Fibroblast of the conjunctiva (primary cell): ENCODE results near the gene APLF.
"Not testable (repeated sequence)": the region's sequence is repeated elsewhere in the genome, so short reads cannot be mapped to it uniquely, and the experiment has no call there.

ENCODE experiments used
- DNase-seq: peaks from one replicate; pipeline ENCODE4 v3.0.0-alpha.2; 2010; ENCODE audit warnings: low read depth

The APLF gene

DNA sequence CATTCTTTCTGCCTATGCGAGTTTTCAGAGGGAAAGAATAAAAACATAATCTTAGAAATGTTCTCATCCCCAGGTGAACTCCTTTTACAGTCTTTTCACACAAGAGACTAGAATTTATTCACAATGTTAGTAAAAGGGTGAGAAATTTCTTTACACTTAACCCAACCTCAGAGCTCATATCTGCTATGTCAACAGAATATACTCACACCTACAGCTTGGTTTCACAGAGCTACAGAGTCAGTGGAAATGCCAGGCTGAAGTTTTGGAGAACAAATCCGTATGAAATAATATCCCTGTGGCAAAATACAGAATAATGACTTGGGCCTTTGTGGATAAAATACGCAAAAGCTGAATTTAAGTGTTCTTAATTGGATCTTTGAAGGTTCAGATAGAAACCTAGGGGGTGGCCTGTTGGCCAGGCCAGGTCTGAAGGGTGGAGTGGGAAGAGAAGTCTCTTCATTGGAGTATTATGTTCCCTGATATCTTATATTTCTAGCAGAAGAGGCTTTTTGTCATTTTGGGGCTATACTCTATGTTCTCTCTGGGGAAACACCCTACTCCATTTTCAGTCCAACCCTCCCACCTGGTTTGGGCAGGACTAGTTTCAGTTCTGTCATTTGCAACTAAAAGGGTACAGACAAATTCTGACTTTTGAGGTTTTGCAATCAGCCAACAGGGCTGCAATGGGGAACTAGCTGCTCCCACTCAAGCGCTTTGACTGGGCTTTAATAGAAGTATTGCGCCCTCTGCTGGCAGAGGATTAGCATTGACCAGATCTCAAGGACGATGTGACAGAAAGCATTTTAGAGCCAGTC, 26.0 kb upstream of the APLF start:
- peak; percentile 78 for DNase-seq

DNA sequence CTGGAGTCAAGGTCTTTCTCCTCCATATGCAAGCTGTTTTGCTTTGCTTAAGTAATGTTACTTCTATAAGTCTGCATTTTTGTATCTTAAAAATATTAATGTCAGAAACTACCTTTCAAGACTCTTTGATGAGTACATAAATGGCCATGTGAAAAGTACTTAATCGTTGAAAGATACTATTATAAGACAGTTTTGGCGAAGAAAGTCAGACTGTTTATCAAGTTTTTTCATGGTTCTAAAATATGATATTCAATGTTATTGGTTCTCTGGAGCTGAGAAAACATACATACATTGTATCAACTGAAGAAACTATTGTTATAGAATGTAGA, 25.4 kb upstream of the APLF start:
- DNase-seq = no peak

DNA sequence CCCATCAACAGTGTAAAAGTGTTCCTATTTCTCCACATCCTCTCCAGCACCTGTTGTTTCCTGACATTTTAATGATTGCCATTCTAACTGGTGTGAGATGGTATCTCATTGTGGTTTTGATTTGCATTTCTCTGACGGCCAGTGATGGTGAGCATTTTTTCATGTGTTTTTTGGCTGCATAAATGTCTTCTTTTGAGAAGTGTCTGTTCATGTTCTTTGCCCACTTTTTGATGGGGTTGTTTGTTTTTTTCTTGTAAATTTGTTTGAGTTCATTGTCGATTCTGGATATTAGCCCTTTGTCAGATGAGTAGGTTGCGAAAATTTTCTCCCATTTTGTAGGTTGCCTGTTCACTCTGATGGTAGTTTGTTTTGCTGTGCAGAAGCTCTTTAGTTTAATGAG, 21.0 kb upstream of the APLF start:
- DNase-seq = not testable (repeated sequence)

DNA sequence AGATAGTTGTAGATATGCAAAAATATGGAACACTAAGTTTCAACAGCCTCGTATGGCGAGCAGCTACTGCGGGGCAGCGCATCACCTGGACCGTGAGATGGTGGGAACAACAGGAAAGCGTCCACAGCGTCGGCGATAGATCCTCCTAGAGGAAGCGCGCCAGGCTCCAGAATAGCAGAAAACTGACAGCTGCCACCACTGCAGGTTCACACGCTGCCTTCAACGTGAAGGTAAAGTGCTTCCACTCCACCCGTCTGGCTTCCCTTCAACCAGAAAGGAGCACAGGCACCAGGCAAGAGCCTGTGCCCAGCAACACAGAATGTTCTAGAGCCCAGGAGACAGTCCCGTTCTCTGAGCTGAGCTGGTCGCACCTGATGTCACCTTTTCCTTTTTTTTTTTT, 20.3 kb upstream of the APLF start:
- DNase-seq = no peak

DNA sequence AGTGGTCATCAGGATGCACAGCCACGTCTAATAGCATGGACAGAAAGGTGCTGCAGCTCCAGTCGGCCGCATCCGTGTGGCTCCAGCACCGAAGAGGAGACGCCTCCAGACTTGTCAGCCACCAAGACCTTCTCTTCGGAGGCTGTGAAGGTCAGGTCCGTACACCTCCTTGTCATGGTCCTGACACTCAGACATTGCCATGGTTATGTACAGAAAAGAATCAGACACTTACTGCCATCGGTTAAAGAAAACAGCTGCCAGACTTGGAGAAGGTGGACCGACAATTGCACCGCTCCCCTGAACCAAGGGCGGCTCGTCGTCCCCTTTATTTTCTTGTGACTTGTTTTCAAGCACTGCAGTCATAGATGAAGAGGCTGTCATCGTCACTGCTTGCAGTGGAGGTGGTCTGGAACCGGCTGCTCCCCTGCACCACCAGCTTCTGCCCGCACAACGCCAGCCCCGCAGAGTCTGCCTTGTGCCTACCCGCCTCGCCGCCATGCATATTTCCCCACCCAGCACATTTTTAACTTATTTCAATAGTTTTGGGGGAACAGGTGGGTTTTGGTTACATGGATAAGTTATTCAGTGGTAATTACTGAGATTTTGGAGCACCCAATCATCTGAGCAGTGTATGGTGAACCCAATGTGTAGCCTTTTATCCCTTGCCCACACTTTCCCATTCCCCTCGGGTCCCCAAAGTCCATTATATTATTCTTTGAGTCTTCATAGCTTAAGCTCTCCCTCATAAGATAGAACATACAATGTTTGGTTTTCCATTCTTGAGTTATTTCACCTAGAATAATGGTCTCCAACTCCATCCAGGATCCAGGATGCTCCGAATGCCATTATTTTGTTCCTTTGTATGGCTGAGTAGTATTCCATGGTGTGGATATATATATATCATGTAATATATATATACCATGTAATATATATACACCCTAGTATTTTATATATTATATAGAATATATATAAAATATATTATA, 18.4 kb upstream of the APLF start:
- no peak for DNase-seq

DNA sequence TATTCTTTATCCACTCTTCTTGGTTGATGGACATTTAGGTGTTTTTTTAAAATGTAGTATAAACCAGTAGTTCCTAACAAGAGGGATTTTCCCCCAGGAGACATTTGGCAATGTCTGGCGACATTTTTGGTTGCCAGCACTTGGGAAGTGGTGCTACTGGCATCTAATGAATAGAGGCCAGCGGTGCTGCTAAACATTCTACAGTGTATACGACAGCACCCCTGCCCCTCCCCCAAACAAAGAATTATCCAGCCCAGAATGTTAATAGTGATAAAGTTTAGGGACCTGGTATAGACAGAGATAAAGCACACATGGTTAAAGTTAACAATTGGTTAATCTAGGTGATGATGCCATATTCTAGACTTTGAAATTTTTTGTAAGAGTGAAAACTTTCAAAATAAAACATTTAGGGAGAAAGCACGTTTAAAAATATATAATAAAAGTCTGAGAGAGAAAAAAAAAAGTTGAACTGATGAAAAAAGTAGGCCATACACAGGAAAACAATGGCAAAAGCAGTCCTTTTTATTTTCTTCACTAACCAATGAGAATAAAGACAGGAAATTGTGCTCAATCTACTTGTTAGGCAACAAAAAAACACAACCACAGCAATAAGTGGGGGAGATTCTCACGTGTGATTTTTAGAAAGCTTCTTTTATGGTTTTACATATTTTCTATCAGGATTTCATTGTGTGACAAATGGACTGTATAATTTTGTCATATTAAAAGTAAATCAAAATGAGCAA, 15.1 kb upstream of the APLF start:
- DNase-seq = no peak

DNA sequence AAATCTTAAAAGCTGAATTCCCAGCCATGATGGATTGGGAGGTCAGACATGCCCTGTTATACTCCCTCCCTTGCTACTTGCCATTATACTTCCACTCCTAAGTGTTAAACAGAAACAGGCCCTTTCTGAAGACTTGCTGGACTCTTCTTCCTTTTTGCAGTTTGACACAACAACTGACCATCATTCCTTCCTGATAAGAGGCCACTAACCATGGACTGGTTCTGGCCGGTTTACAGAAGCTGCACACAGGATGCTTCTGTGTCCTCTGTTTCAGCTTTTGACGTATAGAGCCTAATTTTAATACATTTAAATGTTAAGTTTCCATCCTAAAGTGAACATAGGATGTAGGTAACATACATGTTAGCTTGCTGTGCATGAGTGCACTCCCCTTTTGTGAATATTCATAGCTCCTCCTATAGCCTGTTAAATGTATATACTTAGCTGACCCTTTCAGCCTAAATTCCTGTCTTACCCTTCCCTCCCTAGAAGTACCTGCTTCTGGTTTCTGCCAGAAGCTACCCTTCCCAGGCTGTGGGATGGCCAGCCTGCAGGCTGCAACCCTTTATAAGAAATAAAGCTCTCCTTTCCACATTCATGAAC, 13.5 kb upstream of the APLF start:
- DNase-seq = no peak

DNA sequence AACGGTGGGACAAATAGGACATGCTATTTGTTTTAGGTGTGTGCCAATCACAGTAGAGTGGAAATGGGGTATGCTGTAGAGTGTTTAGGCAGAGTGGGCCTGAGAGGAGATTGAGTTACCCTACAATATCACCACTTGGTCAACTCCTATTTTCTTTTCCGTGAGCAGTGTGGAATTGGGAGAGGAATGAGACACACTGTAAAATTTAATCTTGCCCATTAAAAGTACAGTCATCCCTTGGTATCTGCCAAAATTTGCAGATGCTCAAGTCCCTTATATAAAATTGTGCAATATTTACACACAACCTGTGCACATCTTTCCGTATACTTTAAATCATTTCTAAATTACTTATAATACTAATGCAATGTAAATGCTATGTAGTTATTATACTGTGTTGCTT, 12.7 kb upstream of the APLF start:
- no peak for DNase-seq

DNA sequence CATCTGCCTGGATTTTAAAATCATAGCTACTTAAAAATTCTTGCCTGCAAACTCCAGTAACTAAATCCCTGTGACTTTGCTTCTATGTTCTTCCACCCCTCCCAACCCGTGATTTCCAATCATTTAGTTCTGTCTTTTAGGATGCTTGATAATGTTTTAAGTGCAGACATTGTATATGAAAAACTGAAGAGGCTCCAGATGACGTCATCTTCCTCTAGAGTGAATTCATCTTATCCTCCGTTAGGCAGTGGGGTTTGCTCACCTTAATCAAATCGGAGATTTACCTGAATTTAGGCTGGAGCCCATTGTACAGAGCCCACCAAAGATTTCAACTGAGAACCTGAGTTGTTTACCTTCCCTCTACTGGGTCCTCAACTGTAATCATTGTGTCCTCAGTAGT, 11.2 kb upstream of the APLF start:
- no peak for DNase-seq

DNA sequence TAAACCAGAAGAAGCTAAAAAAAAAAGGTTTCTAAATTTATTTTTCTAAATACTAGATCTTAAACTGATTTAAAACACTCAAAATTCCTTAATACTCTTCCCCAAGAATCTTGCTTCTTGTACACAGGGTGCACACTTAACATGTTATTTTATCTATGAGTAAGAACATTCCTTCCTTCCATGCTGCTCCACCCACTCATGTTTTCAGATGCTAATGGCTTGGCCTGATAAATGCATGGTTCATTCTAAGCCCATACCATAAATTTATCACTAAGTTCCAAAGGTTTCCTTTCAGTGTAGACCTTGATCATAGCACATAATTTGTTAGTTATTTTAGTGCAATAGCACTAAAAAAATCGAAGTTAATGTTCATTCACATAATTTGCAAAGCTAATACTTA, 8.4 kb upstream of the APLF start:
- DNase-seq = no peak

DNA sequence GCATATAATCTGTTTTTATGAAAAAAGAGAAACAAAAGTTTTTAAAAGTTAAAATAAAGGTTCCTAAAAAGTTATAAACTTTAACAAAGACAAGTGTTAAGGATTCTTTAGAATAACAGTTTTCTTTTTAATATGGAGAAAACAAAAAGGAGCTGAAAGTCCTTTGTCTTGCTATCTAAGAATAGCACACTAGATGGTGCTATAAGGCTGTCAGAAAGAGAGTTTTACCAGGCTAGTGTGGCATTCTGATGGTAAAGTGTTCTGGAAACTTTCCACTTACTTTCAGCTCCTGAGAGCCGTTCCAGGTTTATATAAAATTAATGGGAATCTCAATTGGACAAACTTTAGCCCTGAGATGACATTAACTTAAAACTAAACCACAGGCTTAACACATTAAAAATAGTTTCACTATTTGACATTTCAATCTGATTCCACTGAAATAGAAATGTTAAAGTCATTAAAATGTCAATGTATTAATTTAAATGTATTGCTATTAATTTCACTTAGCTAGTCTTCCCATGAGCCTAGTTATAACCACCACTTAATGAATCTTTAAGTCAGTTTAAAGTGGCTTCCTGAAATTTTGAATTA, 4.0 kb upstream of the APLF start:
- peak; percentile 38 for DNase-seq

DNA sequence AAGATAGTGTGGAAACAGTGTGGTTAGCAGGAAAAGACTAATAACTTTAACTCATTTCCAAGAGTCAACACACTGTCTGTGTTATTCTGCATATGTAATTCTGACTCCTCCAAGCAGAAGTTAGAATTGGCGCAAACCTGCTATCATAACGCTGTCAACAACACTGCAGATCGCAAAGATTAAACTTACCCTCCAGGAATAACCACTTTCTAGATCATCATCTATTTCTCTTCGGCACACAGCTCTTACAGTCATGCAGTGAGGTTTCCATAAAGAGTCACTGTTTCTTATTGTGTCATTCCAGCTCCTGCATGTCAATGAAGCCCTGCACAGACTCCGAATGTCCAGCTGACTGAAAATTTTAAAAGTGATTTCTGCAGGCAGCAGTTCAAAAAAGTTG, 2.7 kb upstream of the APLF start:
- no peak for DNase-seq

DNA sequence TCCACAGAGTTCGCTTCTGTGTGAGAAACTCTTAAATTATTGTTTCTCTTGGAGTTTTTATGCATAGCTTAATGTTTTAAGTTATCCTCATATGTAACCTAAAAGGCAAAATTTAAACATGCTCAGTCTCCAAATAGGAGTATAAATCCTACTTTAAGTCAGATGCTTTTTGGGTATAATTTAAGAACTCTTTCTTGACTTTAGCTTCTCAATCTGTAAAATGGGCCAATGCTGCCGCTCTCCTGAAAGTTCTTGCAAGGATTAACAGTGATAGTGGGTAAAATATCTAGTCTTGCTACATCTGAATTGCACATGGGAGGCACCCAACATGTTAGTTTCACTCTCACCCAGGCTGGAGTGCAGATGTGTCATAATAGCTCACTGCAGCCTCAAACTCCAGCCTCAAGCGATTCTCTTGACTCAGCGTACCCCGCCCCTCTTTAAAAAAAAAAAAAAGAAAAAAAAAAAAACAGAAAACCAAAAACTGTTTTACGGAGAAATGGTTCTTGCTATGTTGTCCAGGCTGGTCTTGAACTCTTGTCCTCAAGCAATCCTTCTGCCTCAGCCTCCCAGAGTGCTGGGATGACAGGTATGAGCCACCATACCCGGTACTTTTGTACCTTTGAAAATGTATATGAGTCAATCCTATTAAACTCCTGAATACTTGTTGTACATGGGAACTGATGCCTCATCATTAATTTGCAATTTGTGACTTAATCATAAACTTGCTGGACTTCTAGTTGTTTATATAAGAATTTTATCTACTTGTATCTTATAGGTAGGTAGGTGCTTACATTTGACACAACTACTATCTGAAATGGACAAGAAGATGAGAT, 2.1 kb upstream of the APLF start:
- no peak for DNase-seq

DNA sequence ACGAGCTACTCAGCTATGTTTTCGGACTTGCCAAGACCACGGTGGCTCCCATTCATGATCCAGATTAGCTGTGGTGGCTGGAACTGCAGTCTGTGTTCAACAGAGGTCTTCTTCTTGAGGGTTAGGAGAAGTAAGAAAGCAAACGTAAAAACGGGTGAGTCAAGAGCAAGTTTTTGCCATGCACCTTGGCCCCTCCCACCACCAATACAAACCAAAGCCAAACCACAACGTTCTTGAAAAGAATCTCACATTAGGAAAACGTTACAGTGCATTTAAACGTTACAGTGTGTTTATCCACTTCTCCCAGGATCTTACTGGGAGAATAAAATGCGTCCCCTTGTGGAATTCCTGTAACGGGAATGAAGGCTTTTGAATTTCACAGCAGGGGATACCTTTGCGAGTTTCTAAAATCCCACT, 1.0 kb upstream of the APLF start:
- DNase-seq = peak; percentile 20

DNA sequence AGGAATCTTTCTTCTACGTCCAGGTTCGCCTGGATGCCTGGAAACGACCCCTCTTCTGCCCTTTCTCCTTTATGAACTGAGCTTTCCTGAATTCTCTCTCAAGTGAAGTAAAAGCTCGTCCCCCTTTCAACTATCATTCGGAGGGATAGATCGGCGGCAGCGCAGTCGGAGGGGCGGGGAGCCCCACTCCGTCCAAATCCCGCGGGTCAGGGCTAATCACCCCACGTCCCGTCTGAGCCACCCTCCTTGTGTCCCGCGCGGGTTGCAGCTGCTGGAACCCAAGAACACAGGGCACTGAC, 658 bp upstream of the APLF start:
- DNase-seq = no peak

DNA sequence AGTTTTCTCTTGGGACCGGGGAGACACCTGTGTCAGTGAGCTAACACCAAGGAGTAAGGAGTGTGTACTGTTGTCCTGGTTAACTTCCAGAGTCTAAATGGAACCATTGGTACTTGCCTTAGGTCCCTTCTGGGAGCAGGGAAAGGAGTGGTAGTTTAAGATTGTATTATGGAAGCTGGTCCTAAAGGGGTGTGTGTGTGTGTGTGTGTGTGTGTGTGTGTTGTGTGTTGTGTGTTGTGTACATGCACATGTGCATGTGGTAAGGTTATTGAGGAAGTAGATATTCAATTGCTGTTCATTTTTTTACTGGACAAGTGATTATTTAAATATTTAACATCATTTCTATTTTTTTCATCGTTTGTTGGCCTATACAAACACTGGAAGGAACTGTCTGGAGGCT, 1.4 kb downstream of the APLF start:
- no peak for DNase-seq

DNA sequence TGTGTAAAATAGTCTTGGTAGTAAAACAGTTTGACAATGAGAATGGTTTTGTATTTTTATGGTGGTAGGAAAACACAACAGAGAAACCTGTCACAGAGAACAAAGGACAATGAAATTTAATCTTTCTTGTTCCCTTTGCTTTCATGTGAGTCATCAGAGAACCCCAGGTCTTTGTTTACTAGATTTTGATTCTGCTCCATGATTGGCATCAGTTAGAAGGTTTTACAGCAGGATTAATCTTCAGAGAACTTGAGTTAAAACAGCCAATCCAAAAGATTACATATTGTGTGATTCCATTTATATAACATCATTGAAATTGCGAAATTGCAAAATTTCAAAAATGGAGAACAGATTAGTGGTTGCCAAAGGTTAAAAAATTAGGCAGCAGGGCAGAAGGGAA, 2.5 kb downstream of the APLF start:
- no peak for DNase-seq

DNA sequence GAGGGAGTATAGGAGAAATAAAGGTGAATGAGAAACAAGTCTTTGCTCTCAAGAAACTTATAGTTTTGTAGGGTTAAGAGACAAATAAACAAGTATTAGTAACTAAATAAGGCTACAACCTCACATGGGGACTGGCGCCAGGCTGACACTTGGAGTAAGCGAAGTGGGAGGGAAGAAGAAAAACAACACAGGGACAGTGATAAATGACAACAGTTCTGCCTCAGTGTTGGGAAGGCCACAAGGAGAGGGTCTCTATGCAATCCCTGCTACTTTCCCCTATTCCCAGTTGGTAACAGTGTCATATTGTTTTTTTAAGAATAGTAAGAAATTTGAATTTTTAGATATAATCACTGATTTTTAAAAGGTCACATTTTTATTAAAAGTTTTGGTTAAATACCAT, 4.0 kb downstream of the APLF start:
- no peak for DNase-seq

DNA sequence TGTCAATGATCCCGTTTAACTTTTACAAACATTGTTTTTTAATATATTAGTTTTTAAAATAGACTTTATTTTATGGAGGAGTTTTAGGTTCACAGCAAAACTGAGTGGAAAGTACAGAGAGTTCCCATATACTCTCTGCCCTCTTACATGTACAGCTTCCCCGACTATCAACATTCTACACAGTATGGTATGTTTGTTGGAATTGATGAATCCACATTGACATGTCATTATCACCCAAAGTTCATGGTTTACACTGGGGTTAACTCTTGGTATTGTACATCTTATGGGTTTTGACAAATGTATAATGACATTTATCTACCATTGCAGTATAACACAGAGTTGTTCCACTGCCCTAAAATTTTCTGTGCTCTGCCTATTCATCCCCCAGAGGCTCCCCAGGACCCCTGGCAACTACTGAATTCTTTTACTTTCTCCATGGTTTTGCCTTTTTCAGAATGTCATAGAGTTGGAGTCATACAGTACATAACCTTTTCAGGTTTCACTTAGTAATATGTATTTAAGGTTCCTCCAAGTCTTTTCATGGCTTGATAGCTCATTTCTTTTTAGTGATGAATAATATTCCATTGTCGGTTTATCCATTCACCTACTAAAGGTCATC, 5.5 kb downstream of the APLF start:
- DNase-seq = no peak

DNA sequence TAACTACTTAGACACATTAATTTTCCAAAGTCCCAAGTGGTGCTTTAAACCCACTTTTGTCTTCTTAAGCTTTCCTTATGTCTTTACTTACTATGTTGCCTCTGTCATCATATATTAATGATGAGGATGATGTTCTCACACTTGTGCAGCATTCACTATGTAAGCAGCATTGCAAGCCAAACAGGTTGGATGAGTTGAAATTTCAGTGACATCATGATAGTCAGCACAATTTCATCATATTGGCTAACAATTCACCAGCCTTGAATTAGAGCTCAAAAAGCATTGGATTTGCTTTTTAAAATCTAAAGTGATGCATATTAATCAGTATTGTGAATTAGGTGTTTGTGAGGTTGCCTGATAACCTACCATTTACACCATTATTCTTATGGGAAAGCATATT, 7.7 kb downstream of the APLF start:
- no peak for DNase-seq

DNA sequence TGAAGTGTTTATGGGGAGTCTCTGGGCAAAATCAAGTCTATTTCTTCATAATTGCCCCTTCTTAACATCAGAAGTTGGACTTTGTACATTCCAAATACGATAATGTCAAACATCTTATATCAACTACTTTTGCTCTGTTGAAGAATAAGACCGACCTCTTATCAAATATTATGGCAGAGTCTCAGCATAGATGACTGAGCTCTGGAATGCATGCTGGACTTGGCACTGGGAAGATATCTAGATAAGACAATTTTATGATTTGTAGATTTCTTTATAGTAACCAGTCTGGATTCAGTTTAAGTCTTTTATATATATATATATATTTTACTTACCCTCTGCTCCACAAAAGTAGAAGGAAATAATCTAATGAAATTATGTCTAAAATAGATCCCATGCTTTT, 8.2 kb downstream of the APLF start:
- no peak for DNase-seq
